ENCODE measurements around the gene OPN3.
A peak's percentile ranks its signal among the peaks of the same experiment; 100 is the strongest.

The OPN3 gene

GRCh38 chr1:241611736-241612135 is 28.4 kb downstream of the OPN3 start:
- no peak overlapping the region for H3K9ac ChIP-seq (ENCODE audit: insufficient read length)
- no peak overlapping the region for H3K4me3 ChIP-seq
- no peak for DNase-seq (ENCODE audit: low read depth, low spot score)
- no peaks in the 10 kb centered on the region for H3K9me3 ChIP-seq (ENCODE audit: low read depth, low read length)
- no peak overlapping the region for H3K27ac ChIP-seq
- TF ChIP-seq POLR2AphosphoS5 (IDR thresholded peaks at IDR 0.05; ENCODE audit: borderline replicate concordance, low read depth, low read length) (no peak), EZH2 (IDR thresholded peaks at IDR 0.05) (no peak), FOXP2 (optimal IDR thresholded peaks at IDR 0.05; ENCODE audit: control extremely low read depth, extremely low read length, insufficient read depth) (no peak)
- H3K36me3 ChIP-seq (ENCODE audit: insufficient read depth, low read length): no peaks in the 10 kb centered on the region; the same call in 1 of the 2 replicates

GRCh38 chr1:241611063-241611462 is 29.1 kb downstream of the OPN3 start:
- Histone ChIP-seq H3K4me3 (no peak overlapping the region), H3K9me3 (ENCODE audit: low read depth, low read length) (no peaks in the 10 kb centered on the region), H3K36me3 (ENCODE audit: insufficient read depth, low read length) (no peaks in the 10 kb centered on the region; the same call in 1 of the 2 replicates), H3K9ac (ENCODE audit: insufficient read length) (no peak overlapping the region), H3K27ac (no peak overlapping the region)
- DNase-seq (ENCODE audit: low read depth, low spot score): peak; percentile 42
- TF ChIP-seq FOXP2 (optimal IDR thresholded peaks at IDR 0.05; ENCODE audit: control extremely low read depth, extremely low read length, insufficient read depth): no peak

GRCh38 chr1:241610056-241610815 is 29.9 kb downstream of the OPN3 start:
- H3K27ac ChIP-seq: no peak overlapping the region
- H3K4me3 ChIP-seq: no peak overlapping the region
- DNase-seq (ENCODE audit: low read depth, low spot score): no peak
- no peak overlapping the region for H3K9ac ChIP-seq (ENCODE audit: insufficient read length)
- no peaks in the 10 kb centered on the region for H3K36me3 ChIP-seq (ENCODE audit: insufficient read depth, low read length)
- no peaks in the 10 kb centered on the region for H3K9me3 ChIP-seq (ENCODE audit: low read depth, low read length)
- TF ChIP-seq EZH2 (IDR thresholded peaks at IDR 0.05) (no peak), POLR2AphosphoS5 (IDR thresholded peaks at IDR 0.05; ENCODE audit: borderline replicate concordance, low read depth, low read length) (no peak), FOXP2 (optimal IDR thresholded peaks at IDR 0.05; ENCODE audit: control extremely low read depth, extremely low read length, insufficient read depth) (no peak)

GRCh38 chr1:241608379-241609033 is 31.7 kb downstream of the OPN3 start:
- no peak for TF ChIP-seq FOXP2 (optimal IDR thresholded peaks at IDR 0.05; ENCODE audit: control extremely low read depth, extremely low read length, insufficient read depth)
- no peak for TF ChIP-seq EZH2 (IDR thresholded peaks at IDR 0.05)
- no peak for TF ChIP-seq POLR2AphosphoS5 (IDR thresholded peaks at IDR 0.05; ENCODE audit: borderline replicate concordance, low read depth, low read length)
- H3K9me3 ChIP-seq (ENCODE audit: low read depth, low read length): no peaks in the 10 kb centered on the region
- H3K27ac ChIP-seq: no peak overlapping the region
- DNase-seq (ENCODE audit: low read depth, low spot score): no peak
- no peak overlapping the region for H3K9ac ChIP-seq (ENCODE audit: insufficient read length)
- no peak overlapping the region for H3K4me3 ChIP-seq
- H3K36me3 ChIP-seq (ENCODE audit: insufficient read depth, low read length): 0 out of 2 replicates have a peak, but pooled peaks cover 5% of the 10 kb centered on the region

GRCh38 chr1:241607497-241607896 is 32.7 kb downstream of the OPN3 start:
- Histone ChIP-seq H3K36me3 (ENCODE audit: insufficient read depth, low read length) (0 out of 2 replicates have a peak, but pooled peaks cover 5% of the 10 kb centered on the region), H3K4me3 (no peak overlapping the region), H3K9ac (ENCODE audit: insufficient read length) (no peak overlapping the region), H3K27ac (no peak overlapping the region), H3K9me3 (ENCODE audit: low read depth, low read length) (no peaks in the 10 kb centered on the region)
- DNase-seq (ENCODE audit: low read depth, low spot score): no peak
- TF ChIP-seq POLR2AphosphoS5 (IDR thresholded peaks at IDR 0.05; ENCODE audit: borderline replicate concordance, low read depth, low read length) (no peak), EZH2 (IDR thresholded peaks at IDR 0.05) (no peak), FOXP2 (optimal IDR thresholded peaks at IDR 0.05; ENCODE audit: control extremely low read depth, extremely low read length, insufficient read depth) (no peak)

GRCh38 chr1:241606544-241606943 is 33.6 kb downstream of the OPN3 start:
- TF ChIP-seq EZH2 (IDR thresholded peaks at IDR 0.05): no peak
- no peak for TF ChIP-seq POLR2AphosphoS5 (IDR thresholded peaks at IDR 0.05; ENCODE audit: borderline replicate concordance, low read depth, low read length)
- TF ChIP-seq FOXP2 (optimal IDR thresholded peaks at IDR 0.05; ENCODE audit: control extremely low read depth, extremely low read length, insufficient read depth): no peak
- Histone ChIP-seq H3K9me3 (ENCODE audit: low read depth, low read length) (no peaks in the 10 kb centered on the region), H3K36me3 (ENCODE audit: insufficient read depth, low read length) (0 out of 2 replicates have a peak, but pooled peaks cover 5% of the 10 kb centered on the region), H3K4me3 (no peak overlapping the region), H3K9ac (ENCODE audit: insufficient read length) (peak overlapping the region; percentile 5), H3K27ac (no peak overlapping the region)
- no peak for DNase-seq (ENCODE audit: low read depth, low spot score)

- Histone ChIP-seq H3K27ac (no peak overlapping the region), H3K9me3 (ENCODE audit: low read depth, low read length) (no peaks in the 10 kb centered on the region), H3K4me3 (no peak overlapping the region), H3K9ac (ENCODE audit: insufficient read length) (no peak overlapping the region), H3K36me3 (ENCODE audit: insufficient read depth, low read length) (0 out of 2 replicates have a peak, but pooled peaks cover 5% of the 10 kb centered on the region)
- TF ChIP-seq EZH2 (IDR thresholded peaks at IDR 0.05): no peak
- no peak for TF ChIP-seq FOXP2 (optimal IDR thresholded peaks at IDR 0.05; ENCODE audit: control extremely low read depth, extremely low read length, insufficient read depth)
- TF ChIP-seq POLR2AphosphoS5 (IDR thresholded peaks at IDR 0.05; ENCODE audit: borderline replicate concordance, low read depth, low read length): no peak
- DNase-seq (ENCODE audit: low read depth, low spot score): no peak
Measured at GRCh38 chr1:241605146-241605805, 34.9 kb downstream of the OPN3 start.

- H3K36me3 ChIP-seq (ENCODE audit: insufficient read depth, low read length): 0 out of 2 replicates have a peak, but pooled peaks cover 5% of the 10 kb centered on the region
Measured at GRCh38 chr1:241603731-241604245, 36.4 kb downstream of the OPN3 start.

More at GRCh38 chr1:241603731-241604245, 36.4 kb downstream of the OPN3 start:
- Histone ChIP-seq H3K9me3 (ENCODE audit: low read depth, low read length) (no peaks in the 10 kb centered on the region), H3K9ac (ENCODE audit: insufficient read length) (no peak overlapping the region), H3K4me3 (no peak overlapping the region), H3K27ac (no peak overlapping the region)
- DNase-seq (ENCODE audit: low read depth, low spot score): no peak
- no peak for TF ChIP-seq FOXP2 (optimal IDR thresholded peaks at IDR 0.05; ENCODE audit: control extremely low read depth, extremely low read length, insufficient read depth)
